ENCODE data around the gene TRRAP. TPM values are rescaled to one million over a fixed set of nuclear protein-coding genes. Genes with fewer than 3 reads are reported as not detected.

Gene TRRAP
- polyA plus RNA-seq, 1 donor (not counting 4 experiments of a cell fraction or from before 2014, with no cell fraction given) = 6.1 TPM

DNA sequence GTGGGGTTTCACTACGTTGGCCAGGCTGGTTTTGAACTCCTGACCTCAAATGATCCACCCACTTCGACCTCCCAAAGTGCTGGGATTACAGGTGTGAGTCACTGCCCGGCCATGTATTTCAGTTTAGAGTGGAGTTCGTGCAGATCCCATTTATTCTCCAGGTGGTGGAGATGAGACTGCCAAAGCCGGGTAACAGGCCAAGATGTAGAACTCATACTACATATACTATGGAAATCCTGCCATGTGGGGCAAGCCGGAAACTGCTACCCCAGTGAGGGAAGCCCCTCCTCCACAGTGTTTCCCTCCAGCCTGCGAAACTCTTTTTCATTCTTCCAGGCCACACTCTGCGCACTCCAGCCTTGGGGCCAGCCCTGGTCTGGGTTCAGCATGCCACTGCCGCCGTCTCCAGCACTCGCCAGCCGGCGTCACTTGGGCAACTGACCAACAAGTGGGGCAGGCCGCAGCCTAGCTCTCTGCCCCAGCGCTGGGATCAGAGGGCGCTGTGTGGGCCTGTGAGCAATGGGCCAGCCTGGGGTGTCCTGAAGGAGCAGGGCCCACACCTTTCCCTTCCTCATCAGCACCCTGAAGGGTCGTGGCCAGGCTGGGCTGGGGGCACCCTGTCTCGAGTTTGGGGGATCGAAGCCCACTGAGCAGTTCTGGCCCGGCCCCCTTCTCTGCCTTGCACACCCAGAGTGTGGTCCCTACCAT, 122.0 kb downstream of the TRRAP start:
- Histone ChIP-seq H3K9me1 (ENCODE audit: control insufficient read depth, extremely low read depth, insufficient read depth, low read length) (peaks cover 2% of the 10 kb centered on the region), H4K20me1 (ENCODE audit: control insufficient read depth, extremely low read depth, insufficient read depth, low read length) (no peaks in the 10 kb centered on the region), H3K27ac (ENCODE audit: control insufficient read depth, insufficient read depth, low read length) (no peak overlapping the region), H3K4me2 (ENCODE audit: control insufficient read depth, extremely low read depth, insufficient read depth, low read depth, low read length) (no peak overlapping the region), H3K9ac (ENCODE audit: control insufficient read depth, extremely low read depth, insufficient read depth, low read length) (no peak overlapping the region), H3K9me3 (ENCODE audit: control insufficient read depth, low read depth, low read length) (no peaks in the 10 kb centered on the region), H3K79me2 (ENCODE audit: control insufficient read depth, insufficient read depth, low read length) (no peaks in the 10 kb centered on the region), H3K4me1 (ENCODE audit: control insufficient read depth, extremely low read depth, insufficient read depth, low read length) (no peaks in the 10 kb centered on the region), H3K36me3 (ENCODE audit: control insufficient read depth in 2 of 2, extremely low read depth in 1 of 2, insufficient read depth in 2 of 2, low read length in 2 of 2) (peaks cover 26 to 29% of the 10 kb centered on the region in 2 experiments), H2AFZ (ENCODE audit: control insufficient read depth, low read length) (no peak overlapping the region), H3K4me3 (ENCODE audit: control insufficient read depth in 2 of 3, extremely low read depth in 1 of 3, insufficient read depth in 2 of 3, low read depth in 1 of 3, low read length in 3 of 3) (no peak overlapping the region), H3K27me3 (ENCODE audit: control insufficient read depth, extremely low read depth, insufficient read depth, low read length) (no peaks in the 10 kb centered on the region)
- no peak for FAIRE-seq
- dilution Hi-C loops (cut with MboI; ENCODE audit: extremely low pct_ligation_motif_present, low sequenced_read_pairs) = no loop called here
- TF ChIP-seq CTCF (optimal IDR thresholded peaks at IDR 0.05 in 1 of 3, IDR thresholded peaks at IDR 0.05 in 1 of 3, conservative IDR thresholded peaks at IDR 0.05 in 1 of 3; ENCODE audit: extremely low read depth in 1 of 3, insufficient read depth in 2 of 3, low read length in 3 of 3) (no peak), EZH2 (IDR thresholded peaks at IDR 0.05; ENCODE audit: low read length) (no peak)
- DNase-seq (ENCODE audit: low read depth, low spot score) = no peak

GRCh38 chr7:99000904-99001465, 122.7 kb downstream of the TRRAP start:
- no peak for FAIRE-seq
- Histone ChIP-seq H2AFZ (ENCODE audit: control insufficient read depth, low read length) (no peak overlapping the region), H3K9ac (ENCODE audit: control insufficient read depth, extremely low read depth, insufficient read depth, low read length) (no peak overlapping the region), H3K4me2 (ENCODE audit: control insufficient read depth, extremely low read depth, insufficient read depth, low read depth, low read length) (no peak overlapping the region), H3K4me1 (ENCODE audit: control insufficient read depth, extremely low read depth, insufficient read depth, low read length) (no peaks in the 10 kb centered on the region), H4K20me1 (ENCODE audit: control insufficient read depth, extremely low read depth, insufficient read depth, low read length) (no peaks in the 10 kb centered on the region), H3K9me3 (ENCODE audit: control insufficient read depth, low read depth, low read length) (no peaks in the 10 kb centered on the region), H3K79me2 (ENCODE audit: control insufficient read depth, insufficient read depth, low read length) (no peaks in the 10 kb centered on the region), H3K27me3 (ENCODE audit: control insufficient read depth, extremely low read depth, insufficient read depth, low read length) (no peaks in the 10 kb centered on the region), H3K4me3 (ENCODE audit: control insufficient read depth in 2 of 3, extremely low read depth in 1 of 3, insufficient read depth in 2 of 3, low read depth in 1 of 3, low read length in 3 of 3) (no peak overlapping the region), H3K36me3 (ENCODE audit: control insufficient read depth in 2 of 2, extremely low read depth in 1 of 2, insufficient read depth in 2 of 2, low read length in 2 of 2) (peaks cover 26 to 31% of the 10 kb centered on the region in 2 experiments), H3K27ac (ENCODE audit: control insufficient read depth, insufficient read depth, low read length) (no peak overlapping the region), H3K9me1 (ENCODE audit: control insufficient read depth, extremely low read depth, insufficient read depth, low read length) (peaks cover 2% of the 10 kb centered on the region)
- dilution Hi-C loops (cut with MboI; ENCODE audit: extremely low pct_ligation_motif_present, low sequenced_read_pairs) = no loop called here
- DNase-seq (ENCODE audit: low read depth, low spot score) = no peak
- TF ChIP-seq EZH2 (IDR thresholded peaks at IDR 0.05; ENCODE audit: low read length) (no peak), CTCF (optimal IDR thresholded peaks at IDR 0.05 in 1 of 3, IDR thresholded peaks at IDR 0.05 in 1 of 3, conservative IDR thresholded peaks at IDR 0.05 in 1 of 3; ENCODE audit: extremely low read depth in 1 of 3, insufficient read depth in 2 of 3, low read length in 3 of 3) (no peak)
